ENCODE results near the gene LZTR1. TPM values are rescaled to one million over a fixed set of nuclear protein-coding genes. Genes with fewer than 3 reads are reported as not detected.

The LZTR1 gene
- total RNA-seq, 1 donor from 2014 or later, result 64.7 TPM

DNA sequence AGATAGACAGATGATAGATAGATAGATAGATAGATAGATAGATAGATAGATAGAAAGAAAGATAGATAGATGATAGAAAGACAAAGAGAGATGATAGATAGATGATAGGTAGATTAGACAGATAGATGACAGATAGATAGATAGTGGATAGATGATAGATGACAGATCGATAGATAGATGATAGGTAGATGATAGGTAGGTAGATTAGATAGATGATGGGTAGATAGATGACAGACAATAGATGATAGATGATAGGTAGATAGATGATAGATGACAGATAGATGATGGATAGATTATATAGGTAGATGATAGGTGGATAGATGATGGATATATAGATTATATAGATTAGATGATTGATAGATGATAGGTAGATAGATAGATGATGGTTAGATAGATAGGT lies 4.3 kb downstream of the LZTR1 start:
- no peaks in the 10 kb centered on the region for H3K9me3 Mint-ChIP-seq
- H3K4me1 Mint-ChIP-seq (ENCODE audit: low read depth), result peaks cover 12% of the 10 kb centered on the region
- DNase-seq (ENCODE audit: low spot score), result no peak
- H3K36me3 Mint-ChIP-seq (ENCODE audit: low read depth), result peaks cover 33% of the 10 kb centered on the region
- H3K4me3 Mint-ChIP-seq (ENCODE audit: low read depth), result no peak overlapping the region
- H3K27ac Mint-ChIP-seq, result no peak overlapping the region
- no peaks in the 10 kb centered on the region for H3K27me3 Mint-ChIP-seq (ENCODE audit: low read depth)
- intact Hi-C loops (cut with micrococcal nuclease), result no loop called here

DNA sequence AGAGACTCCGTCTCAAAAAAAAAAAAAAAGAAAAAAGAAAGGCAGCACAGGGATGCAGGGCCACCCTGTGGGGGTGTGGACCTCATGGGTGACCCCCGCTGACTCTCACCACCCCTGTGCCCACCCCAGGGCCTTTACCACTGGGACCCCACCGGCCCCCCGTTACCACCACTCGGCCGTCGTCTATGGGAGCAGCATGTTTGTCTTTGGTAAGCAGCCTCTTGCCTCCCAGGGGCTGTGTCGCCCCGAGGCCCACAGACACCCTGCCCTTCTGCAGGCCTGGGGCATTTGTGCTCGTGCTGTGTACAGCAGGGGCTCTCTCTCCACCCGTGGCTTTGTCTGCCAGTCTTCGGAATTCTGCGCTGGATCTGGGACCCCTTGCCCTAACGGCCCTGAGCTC lies 5.3 kb downstream of the LZTR1 start:
- no peaks in the 10 kb centered on the region for H3K9me3 Mint-ChIP-seq
- H3K36me3 Mint-ChIP-seq (ENCODE audit: low read depth), result peaks cover 33% of the 10 kb centered on the region
- intact Hi-C loops (cut with micrococcal nuclease), result no loop called here
- no peak overlapping the region for H3K27ac Mint-ChIP-seq
- H3K4me3 Mint-ChIP-seq (ENCODE audit: low read depth), result no peak overlapping the region
- DNase-seq (ENCODE audit: low spot score), result no peak
- no peaks in the 10 kb centered on the region for H3K27me3 Mint-ChIP-seq (ENCODE audit: low read depth)
- H3K4me1 Mint-ChIP-seq (ENCODE audit: low read depth), result peaks cover 9% of the 10 kb centered on the region

DNA sequence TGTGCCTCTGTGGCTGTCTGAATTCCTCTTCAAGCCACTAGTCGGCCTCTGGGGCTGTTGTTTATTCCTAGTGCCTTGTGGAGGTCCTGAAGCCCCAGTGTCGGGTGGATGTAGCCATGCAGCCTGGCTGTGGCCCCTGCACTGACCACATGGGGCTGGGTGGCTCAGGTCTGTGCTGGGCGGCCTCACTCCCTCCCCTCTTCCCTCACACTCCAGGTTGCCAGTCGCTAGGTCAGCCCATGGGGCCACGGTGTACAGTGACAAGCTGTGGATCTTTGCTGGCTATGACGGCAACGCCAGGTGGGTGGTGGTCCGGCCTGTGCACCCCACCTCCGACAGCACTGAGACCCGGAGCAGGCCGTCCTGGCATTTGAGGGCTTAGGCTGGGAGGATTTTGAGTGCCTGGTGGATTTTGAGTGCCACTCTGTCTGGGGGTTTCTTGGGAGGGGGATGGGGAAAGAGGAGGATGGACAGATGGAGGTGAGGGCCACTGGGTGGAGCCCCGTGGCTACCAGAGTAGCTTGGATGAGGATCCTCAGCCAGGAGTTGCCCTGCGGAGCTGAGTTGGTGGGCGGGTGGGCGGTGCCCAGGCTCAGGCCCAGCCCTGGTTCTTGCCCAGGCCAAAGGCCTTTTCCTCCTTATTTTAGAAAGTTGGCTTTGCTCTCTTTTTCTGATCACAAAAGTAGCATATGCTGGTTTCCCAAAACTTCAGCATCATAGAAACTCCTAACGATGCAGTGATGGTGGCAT lies 6.7 kb downstream of the LZTR1 start:
- no peak for DNase-seq (ENCODE audit: low spot score)
- H3K9me3 Mint-ChIP-seq, result no peaks in the 10 kb centered on the region
- peaks cover under 1% of the 10 kb centered on the region for H3K4me1 Mint-ChIP-seq (ENCODE audit: low read depth)
- intact Hi-C loops (cut with micrococcal nuclease), result no loop called here
- H3K27me3 Mint-ChIP-seq (ENCODE audit: low read depth), result no peaks in the 10 kb centered on the region
- no peak overlapping the region for H3K4me3 Mint-ChIP-seq (ENCODE audit: low read depth)
- peaks cover 35% of the 10 kb centered on the region for H3K36me3 Mint-ChIP-seq (ENCODE audit: low read depth)
- H3K27ac Mint-ChIP-seq, result no peak overlapping the region

DNA sequence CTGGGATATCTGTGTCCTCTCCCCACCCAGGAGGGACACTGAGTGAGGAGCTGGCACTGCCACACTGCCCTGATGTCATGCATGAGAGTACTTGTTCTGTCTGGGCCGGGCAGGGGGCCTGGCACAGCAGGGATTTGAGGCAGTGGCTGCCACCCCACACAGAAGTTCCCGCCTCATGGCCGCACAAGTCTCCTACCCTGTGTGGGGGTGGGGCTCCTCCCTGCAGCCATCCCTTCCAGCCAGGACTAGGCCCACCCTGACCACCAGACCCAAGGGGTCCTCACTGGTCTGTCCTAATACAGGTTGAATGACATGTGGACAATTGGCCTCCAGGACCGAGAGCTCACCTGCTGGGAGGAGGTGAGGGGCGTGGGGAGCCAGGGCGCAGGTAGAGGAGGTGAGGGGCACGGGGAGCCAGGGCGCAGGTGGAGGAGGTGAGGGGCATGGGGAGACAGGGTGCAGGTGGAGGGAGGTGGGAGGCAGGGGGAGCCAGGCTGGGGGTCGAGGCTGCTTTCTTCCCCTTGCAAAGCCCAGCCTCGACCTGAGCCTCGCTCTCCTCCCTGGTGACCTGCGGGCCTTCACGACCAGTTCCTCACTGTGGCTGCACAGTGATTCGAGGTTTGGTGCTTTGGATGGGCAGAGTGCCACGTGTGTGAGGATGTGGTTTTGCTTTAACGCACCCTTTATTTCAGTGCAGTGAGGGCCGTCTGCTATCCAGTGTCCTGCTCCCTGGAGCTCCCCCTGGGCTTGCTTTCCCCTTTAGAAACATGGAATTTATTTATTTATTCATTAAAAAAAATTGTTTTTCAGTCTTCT lies 7.4 kb downstream of the LZTR1 start:
- Mint-ChIP-seq H3K27ac (no peak overlapping the region), H3K27me3 (ENCODE audit: low read depth) (no peaks in the 10 kb centered on the region), H3K4me3 (ENCODE audit: low read depth) (no peak overlapping the region), H3K9me3 (no peaks in the 10 kb centered on the region), H3K36me3 (ENCODE audit: low read depth) (peaks cover 30% of the 10 kb centered on the region), H3K4me1 (ENCODE audit: low read depth) (no peaks in the 10 kb centered on the region)
- intact Hi-C loops (cut with micrococcal nuclease), result no loop called here
- DNase-seq (ENCODE audit: low spot score), result no peak

DNA sequence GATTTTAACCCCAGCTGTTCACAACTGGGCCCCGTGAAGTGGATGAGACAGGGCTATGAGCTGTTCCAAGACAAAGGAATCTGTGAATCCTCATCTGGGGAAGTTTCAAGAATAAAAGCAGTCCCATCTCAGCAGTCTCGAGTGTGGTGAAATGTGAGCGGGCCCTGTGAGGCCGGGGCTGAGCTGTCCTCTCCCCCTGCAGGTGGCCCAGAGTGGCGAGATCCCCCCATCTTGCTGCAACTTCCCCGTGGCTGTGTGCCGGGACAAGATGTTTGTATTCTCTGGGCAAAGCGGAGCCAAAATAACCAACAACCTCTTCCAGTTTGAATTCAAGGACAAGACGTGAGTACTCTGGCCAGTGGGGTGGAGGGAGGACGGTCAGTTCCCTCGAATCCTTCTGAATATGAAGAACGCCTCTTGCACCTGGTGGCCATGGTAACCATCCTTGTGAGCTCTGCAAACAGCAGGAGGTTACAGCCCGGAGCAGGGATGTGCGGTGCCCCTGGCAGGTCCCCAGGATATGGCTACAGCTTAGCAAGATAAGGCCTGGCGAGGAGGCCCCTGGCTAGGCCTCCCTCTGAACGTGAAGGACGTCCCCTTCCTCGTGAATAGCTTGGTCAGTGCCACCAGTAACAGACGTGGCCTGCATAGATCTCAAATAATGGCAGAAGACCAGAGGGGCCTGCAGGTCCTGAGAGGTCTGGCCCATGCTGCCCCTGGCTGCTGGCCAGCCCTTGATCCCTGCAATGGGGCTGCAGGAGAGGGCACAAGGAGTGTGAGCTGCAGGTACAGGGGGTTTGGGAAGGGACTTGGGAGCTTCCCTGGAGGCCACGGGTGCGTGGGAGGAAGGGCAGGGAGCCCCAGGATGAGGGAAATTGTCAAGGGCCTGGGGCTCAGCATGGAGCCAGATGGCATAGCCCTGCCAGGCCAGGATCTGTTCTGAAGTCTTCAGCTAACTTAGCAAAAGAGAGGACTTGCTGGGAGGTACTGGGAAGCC lies 8.4 kb downstream of the LZTR1 start:
- Mint-ChIP-seq H3K27me3 (ENCODE audit: low read depth) (no peaks in the 10 kb centered on the region), H3K27ac (no peak overlapping the region), H3K4me3 (ENCODE audit: low read depth) (no peak overlapping the region), H3K9me3 (no peaks in the 10 kb centered on the region), H3K4me1 (ENCODE audit: low read depth) (no peaks in the 10 kb centered on the region), H3K36me3 (ENCODE audit: low read depth) (peaks cover 32% of the 10 kb centered on the region)
- DNase-seq (ENCODE audit: low spot score), result no peak
- intact Hi-C loops (cut with micrococcal nuclease), result no loop called here

DNA sequence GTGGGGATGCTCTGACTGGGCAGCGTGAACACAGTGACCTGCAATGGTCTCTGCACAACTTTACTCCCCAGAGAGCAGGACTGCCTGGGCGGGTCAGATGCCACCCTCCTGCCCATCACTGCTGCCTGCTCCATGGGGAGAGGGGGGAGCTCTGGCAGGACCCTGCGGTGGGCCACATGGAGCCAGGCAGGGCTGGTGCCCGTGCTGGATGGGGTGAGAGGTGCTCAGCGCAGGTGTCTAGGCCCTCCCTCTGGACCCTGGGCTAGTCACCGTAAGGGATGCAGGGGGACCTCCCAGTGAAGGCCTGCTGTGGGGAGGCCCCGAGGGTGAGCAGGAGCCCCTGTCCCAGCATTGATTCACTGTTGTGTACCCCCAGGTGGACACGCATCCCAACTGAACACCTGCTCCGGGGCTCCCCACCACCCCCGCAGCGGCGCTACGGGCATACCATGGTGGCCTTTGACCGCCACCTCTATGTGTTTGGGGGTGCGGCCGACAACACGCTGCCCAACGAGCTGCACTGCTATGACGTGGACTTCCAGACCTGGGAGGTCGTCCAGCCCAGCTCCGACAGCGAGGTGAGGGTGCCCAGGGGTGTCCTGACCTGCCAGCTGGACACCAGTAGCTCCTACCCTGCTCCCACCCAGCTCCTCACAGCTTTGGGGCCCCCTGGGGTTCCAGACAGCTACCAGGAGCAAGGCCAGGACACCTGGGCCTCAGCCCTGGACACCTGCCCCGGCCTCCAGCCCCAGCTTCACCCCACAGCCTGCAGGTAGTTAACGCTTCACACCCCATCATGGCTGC lies 9.4 kb downstream of the LZTR1 start:
- H3K4me1 Mint-ChIP-seq (ENCODE audit: low read depth), result no peaks in the 10 kb centered on the region
- no peak overlapping the region for H3K4me3 Mint-ChIP-seq (ENCODE audit: low read depth)
- intact Hi-C loops (cut with micrococcal nuclease), result no loop called here
- H3K36me3 Mint-ChIP-seq (ENCODE audit: low read depth), result peaks cover 24% of the 10 kb centered on the region
- H3K9me3 Mint-ChIP-seq, result no peaks in the 10 kb centered on the region
- DNase-seq (ENCODE audit: low spot score), result no peak
- H3K27me3 Mint-ChIP-seq (ENCODE audit: low read depth), result no peaks in the 10 kb centered on the region
- H3K27ac Mint-ChIP-seq, result no peak overlapping the region

DNA sequence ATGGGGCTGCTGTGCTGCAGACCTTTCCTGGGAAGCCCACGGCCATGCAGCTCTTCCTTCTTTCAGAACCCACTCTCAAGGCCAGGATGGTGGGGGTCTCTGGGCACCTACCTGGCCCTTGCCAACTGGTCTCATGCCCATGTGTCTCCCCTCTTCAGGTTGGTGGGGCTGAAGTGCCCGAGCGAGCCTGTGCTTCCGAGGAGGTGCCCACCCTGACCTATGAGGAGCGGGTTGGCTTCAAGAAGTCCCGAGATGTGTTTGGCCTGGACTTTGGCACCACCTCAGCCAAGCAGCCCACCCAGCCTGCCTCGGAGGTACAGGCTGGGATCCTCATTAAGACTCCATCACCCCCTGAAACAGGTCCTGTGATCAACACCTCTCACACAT lies 10.0 kb downstream of the LZTR1 start:
- no peak overlapping the region for H3K4me3 Mint-ChIP-seq (ENCODE audit: low read depth)
- intact Hi-C loops (cut with micrococcal nuclease), result no loop called here
- no peak for DNase-seq (ENCODE audit: low spot score)
- H3K9me3 Mint-ChIP-seq, result no peaks in the 10 kb centered on the region
- H3K27ac Mint-ChIP-seq, result no peak overlapping the region
- H3K4me1 Mint-ChIP-seq (ENCODE audit: low read depth), result no peaks in the 10 kb centered on the region
- H3K36me3 Mint-ChIP-seq (ENCODE audit: low read depth), result peaks cover 21% of the 10 kb centered on the region
- H3K27me3 Mint-ChIP-seq (ENCODE audit: low read depth), result no peaks in the 10 kb centered on the region

DNA sequence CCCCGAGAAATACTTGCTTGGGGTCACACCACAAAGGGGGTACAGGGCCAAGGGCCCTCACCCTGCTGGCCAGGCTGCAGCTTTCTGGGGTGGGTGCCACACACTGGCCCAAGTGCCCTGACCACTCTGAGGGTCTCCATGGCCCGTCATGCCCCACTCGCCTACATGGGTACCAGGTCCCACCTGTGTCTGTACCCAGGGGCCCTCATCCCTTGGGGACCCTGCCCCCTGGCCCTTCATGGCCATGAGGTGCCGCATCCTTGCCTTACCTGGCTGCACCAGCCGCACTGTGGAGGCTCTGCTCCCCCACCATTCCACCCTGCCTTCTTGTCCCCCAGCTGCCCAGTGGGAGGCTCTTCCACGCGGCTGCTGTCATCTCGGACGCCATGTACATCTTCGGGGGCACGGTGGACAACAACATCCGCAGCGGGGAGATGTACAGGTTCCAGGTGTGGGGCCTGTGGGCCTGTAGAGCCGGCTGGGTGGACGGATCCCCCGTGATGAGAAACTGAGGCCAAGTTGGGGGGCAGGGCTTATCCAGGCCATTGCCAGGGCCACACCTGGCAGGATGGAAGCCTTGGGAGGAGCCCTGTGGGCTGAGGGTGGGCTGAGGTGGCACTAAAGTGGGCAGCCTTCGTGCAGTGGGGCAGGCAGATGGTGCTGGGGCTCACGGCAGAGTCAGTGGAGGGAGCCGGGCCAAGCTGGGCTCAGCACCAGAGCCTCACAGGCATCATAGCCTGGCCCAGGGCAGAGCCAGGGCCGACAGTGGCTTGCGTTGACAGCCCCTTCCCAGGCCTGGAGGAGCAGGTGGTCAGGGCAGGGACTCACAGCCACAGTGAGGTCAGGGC lies 10.6 kb downstream of the LZTR1 start:
- Mint-ChIP-seq H3K4me3 (ENCODE audit: low read depth) (no peak overlapping the region), H3K36me3 (ENCODE audit: low read depth) (peaks cover 20% of the 10 kb centered on the region), H3K9me3 (no peaks in the 10 kb centered on the region), H3K4me1 (ENCODE audit: low read depth) (no peaks in the 10 kb centered on the region), H3K27ac (no peak overlapping the region), H3K27me3 (ENCODE audit: low read depth) (no peaks in the 10 kb centered on the region)
- intact Hi-C loops (cut with micrococcal nuclease), result no loop called here
- DNase-seq (ENCODE audit: low spot score), result no peak

DNA sequence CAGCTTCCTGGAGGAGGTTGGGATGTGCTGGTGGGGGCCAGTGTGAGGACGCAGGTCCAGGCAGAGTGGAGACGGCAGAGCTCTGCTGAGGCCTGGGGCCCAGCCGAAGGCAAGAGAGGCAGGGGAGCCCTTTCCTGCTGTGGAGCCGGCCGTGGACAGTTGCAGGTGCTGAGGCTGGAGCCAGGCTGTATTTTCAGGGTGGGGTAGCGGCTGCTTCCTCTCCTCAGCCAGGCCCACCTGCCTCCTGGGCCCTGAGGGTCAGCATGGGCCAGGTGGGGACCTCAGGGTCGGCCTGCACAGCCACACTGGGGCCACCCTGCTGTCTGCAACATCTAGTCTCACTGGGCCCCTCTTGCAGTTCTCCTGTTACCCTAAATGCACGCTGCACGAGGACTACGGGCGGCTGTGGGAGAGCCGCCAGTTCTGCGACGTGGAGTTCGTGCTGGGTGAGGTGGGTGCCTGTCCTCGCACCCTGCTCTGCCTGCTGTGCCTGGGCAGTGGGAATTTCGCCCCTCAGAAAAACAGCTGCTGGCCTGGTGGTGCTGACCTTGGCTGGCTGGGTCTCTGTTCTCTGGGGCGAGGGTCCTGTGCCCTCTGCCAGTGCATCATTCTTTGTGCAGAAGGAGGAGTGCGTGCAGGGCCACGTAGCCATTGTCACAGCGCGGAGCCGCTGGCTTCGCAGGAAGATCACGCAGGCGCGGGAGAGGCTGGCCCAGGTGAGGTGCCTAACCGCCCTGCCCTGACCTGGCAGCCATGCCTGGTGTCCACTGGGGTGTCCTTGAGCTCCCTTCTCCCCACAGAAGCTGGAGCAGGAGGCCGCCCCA lies 11.4 kb downstream of the LZTR1 start:
- intact Hi-C loops (cut with micrococcal nuclease), result no loop called here
- H3K9me3 Mint-ChIP-seq, result no peaks in the 10 kb centered on the region

DNA sequence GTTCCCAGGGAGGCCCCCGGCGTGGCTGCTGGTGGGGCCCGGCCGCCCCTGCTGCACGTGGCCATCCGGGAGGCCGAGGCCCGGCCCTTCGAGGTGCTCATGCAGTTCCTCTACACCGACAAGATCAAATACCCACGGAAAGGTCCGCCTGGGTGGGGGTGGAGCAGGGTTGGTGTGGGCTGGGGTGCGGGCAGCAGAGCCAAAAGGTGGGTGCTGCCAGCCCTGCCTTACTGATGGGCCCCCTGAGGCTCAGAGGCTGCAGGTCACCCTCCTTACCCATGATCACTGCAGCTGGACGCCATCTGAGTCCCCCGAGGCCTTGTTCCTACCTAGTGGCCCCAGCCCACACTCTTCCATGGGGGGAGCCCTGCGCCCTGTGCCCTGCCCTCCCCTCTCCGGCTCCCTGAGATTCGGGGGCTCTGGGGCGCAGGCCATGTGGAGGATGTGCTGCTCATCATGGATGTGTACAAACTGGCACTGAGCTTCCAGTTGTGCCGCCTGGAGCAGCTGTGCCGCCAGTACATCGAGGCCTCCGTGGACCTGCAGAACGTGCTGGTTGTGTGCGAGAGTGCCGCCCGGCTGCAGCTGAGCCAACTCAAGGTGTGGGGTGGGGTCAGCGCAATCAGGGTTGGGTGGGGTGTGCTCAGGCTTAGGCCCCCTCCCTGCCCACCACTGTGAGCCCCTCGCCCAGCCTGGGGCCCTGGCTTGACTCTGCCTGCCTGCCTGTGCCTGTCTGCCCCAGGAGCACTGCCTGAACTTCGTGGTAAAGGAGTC lies 12.2 kb downstream of the LZTR1 start:
- H3K27ac Mint-ChIP-seq, result no peak overlapping the region
- intact Hi-C loops (cut with micrococcal nuclease), result no loop called here

More for the DNA sequence above, 11.4 kb downstream of the LZTR1 start:
- Mint-ChIP-seq H3K27ac (no peak overlapping the region), H3K4me3 (ENCODE audit: low read depth) (no peak overlapping the region), H3K27me3 (ENCODE audit: low read depth) (no peaks in the 10 kb centered on the region), H3K4me1 (ENCODE audit: low read depth) (no peaks in the 10 kb centered on the region), H3K36me3 (ENCODE audit: low read depth) (peaks cover 22% of the 10 kb centered on the region)
- no peak for DNase-seq (ENCODE audit: low spot score)

More for the DNA sequence above, 12.2 kb downstream of the LZTR1 start:
- H3K4me3 Mint-ChIP-seq (ENCODE audit: low read depth), result no peak overlapping the region
- H3K27me3 Mint-ChIP-seq (ENCODE audit: low read depth), result no peaks in the 10 kb centered on the region
- no peaks in the 10 kb centered on the region for H3K9me3 Mint-ChIP-seq
- H3K36me3 Mint-ChIP-seq (ENCODE audit: low read depth), result peaks cover 28% of the 10 kb centered on the region
- DNase-seq (ENCODE audit: low spot score), result no peak
- no peaks in the 10 kb centered on the region for H3K4me1 Mint-ChIP-seq (ENCODE audit: low read depth)
